ENCODE results near the gene LUZP1. TPM values are rescaled to one million over a fixed set of nuclear protein-coding genes. Genes with fewer than 3 reads are reported as not detected.
A peak's percentile ranks its signal among the peaks of the same experiment; 100 is the strongest.

The LUZP1 gene
- total RNA-seq, 1 donor from 2014 or later, result 82.2 TPM

DNA sequence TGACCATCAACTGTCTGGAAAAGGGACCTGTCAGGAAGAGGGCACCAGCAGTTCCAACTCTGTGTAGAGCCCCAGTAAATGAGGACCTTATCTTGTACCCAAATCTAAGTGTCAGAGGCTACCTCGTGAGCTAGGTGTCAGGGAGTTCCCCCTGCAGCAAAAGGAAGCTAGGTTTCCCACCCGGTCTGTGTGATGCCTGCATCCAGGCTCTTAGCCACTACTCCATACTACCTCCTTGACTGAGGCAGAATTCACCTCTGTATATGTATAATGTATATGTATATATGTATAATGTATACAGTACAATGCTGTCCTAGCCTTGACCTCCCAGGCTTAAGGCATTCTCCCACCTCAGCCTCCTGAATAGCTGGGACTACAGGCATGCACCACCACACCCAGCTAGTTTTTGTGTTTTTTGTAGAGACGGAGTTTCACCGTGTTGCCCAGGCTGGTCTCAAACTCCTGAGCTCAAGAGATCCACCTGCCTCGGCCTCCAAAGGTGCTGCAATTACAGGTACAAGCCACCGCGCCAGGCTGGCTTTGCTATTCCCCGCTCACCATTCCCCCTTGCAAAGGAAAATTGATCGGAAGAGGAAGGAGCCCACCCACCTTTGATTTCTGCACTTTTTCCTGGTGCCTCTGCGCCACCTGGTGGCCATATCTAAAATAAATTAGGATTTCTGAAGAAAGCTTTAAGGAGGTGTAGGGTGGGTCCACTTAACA is 15.7 kb upstream of the LUZP1 start:
- no peak for TF ChIP-seq EZH2 (IDR thresholded peaks at IDR 0.05; ENCODE audit: insufficient read depth, low read length)
- TF ChIP-seq, protein P1, sequence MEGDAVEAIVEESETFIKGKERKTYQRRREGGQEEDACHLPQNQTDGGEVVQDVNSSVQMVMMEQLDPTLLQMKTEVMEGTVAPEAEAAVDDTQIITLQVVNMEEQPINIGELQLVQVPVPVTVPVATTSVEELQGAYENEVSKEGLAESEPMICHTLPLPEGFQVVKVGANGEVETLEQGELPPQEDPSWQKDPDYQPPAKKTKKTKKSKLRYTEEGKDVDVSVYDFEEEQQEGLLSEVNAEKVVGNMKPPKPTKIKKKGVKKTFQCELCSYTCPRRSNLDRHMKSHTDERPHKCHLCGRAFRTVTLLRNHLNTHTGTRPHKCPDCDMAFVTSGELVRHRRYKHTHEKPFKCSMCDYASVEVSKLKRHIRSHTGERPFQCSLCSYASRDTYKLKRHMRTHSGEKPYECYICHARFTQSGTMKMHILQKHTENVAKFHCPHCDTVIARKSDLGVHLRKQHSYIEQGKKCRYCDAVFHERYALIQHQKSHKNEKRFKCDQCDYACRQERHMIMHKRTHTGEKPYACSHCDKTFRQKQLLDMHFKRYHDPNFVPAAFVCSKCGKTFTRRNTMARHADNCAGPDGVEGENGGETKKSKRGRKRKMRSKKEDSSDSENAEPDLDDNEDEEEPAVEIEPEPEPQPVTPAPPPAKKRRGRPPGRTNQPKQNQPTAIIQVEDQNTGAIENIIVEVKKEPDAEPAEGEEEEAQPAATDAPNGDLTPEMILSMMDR (IDR thresholded peaks at IDR 0.05; ENCODE audit: insufficient read depth, low read depth, low read length), result peak; percentile 63
- no peaks in the 10 kb centered on the region for H3K36me3 Mint-ChIP-seq (ENCODE audit: low read depth, unreplicated experiment)
- no peaks in the 10 kb centered on the region for H3K9me3 ChIP-seq (ENCODE audit: insufficient read depth, low read depth, low read length)
- peaks cover 15% of the 10 kb centered on the region for H3K4me1 ChIP-seq (ENCODE audit: insufficient read depth, low read length)
- peak overlapping the region; percentile 72 for H3K27ac Mint-ChIP-seq (ENCODE audit: unreplicated experiment)
- peaks cover 10% of the 10 kb centered on the region for H3K4me1 Mint-ChIP-seq (ENCODE audit: low read depth, unreplicated experiment)
- peak overlapping the region; percentile 74 for H3K4me3 Mint-ChIP-seq (ENCODE audit: unreplicated experiment)
- H3K79me2 ChIP-seq (ENCODE audit: insufficient read depth, low read length), result no peaks in the 10 kb centered on the region
- peaks cover 2% of the 10 kb centered on the region for H3K9me3 Mint-ChIP-seq (ENCODE audit: unreplicated experiment)
- no peak for FAIRE-seq
- peak overlapping the region; percentile 23 for H3K9ac ChIP-seq (ENCODE audit: low read length)
- H3K36me3 ChIP-seq (ENCODE audit: insufficient read depth, low read length), result no peaks in the 10 kb centered on the region
- peaks cover 9% of the 10 kb centered on the region for H3K27me3 Mint-ChIP-seq (ENCODE audit: low read depth, unreplicated experiment)
- H3K27me3 ChIP-seq (ENCODE audit: insufficient read depth, low read length), result no peaks in the 10 kb centered on the region
- peak overlapping the region; percentile 76 for H3K4me2 ChIP-seq (ENCODE audit: low read length)
- no peak overlapping the region for H3K27ac ChIP-seq (ENCODE audit: low read depth, low read length)
- H3K4me3 ChIP-seq (ENCODE audit: insufficient read depth, low read depth, low read length), result peak overlapping the region; percentile 35
- DNase-seq (ENCODE audit: low read depth), result no peak
- peak overlapping the region; percentile 46 for H2AFZ ChIP-seq (ENCODE audit: low read depth, low read length)
- no peaks in the 10 kb centered on the region for H4K20me1 ChIP-seq (ENCODE audit: insufficient read depth, low read length)

DNA sequence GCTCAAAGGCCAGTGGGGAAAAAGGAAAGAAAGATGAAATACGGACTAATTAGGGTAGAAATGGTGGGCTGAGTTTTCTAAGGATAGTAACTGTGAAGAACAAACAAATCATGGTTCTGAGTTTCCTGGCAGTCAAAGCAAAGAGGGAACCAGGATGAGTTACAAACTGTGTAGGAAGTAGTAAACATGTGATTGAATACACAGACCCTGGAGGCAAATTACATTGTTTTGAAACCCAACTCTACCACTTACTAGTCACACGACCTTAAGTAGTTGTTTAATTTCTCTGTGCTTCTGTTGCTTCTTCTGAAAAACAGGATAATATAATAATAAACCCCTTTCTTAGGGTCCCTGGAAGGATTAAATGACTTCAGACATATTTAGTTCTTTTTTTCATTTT is 11.2 kb upstream of the LUZP1 start:
- peaks cover 13% of the 10 kb centered on the region for H3K27me3 Mint-ChIP-seq (ENCODE audit: low read depth, unreplicated experiment)
- TF ChIP-seq, protein P1 (IDR thresholded peaks at IDR 0.05; ENCODE audit: insufficient read depth, low read depth, low read length), result no peak
- TF ChIP-seq EZH2 (IDR thresholded peaks at IDR 0.05; ENCODE audit: insufficient read depth, low read length), result no peak
- H3K4me3 ChIP-seq (ENCODE audit: insufficient read depth, low read depth, low read length), result no peak overlapping the region

DNA sequence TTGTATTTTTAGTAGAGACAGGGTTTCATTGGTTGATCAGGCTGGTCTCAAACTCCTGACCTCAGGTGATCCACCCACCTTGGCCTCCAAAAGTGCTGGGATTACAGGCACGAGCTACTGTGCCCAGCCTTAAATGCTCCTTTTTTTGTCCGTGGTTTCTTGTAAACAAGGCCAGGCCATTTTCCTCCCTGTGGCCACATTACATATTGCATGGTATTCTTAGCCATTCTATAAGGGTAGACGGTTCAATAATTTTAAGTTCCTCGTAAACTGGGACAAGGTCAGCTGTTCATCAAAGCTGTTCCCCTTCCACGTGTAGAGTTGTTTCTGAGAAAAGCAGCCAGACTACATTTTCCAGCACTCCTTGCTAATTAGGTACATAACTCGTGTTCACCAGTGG is 10.3 kb upstream of the LUZP1 start:
- no peak overlapping the region for H3K27ac ChIP-seq (ENCODE audit: low read depth, low read length)
- H3K27me3 ChIP-seq (ENCODE audit: insufficient read depth, low read length), result no peaks in the 10 kb centered on the region
- peaks cover 4% of the 10 kb centered on the region for H3K4me1 Mint-ChIP-seq (ENCODE audit: low read depth, unreplicated experiment)
- no peak overlapping the region for H3K4me2 ChIP-seq (ENCODE audit: low read length)
- H3K27me3 Mint-ChIP-seq (ENCODE audit: low read depth, unreplicated experiment), result peaks cover 13% of the 10 kb centered on the region
- H3K4me3 ChIP-seq (ENCODE audit: insufficient read depth, low read depth, low read length), result no peak overlapping the region
- H3K4me3 Mint-ChIP-seq (ENCODE audit: unreplicated experiment), result no peak overlapping the region
- no peaks in the 10 kb centered on the region for H3K36me3 ChIP-seq (ENCODE audit: insufficient read depth, low read length)
- no peak for TF ChIP-seq EZH2 (IDR thresholded peaks at IDR 0.05; ENCODE audit: insufficient read depth, low read length)
- TF ChIP-seq, protein P1 (IDR thresholded peaks at IDR 0.05; ENCODE audit: insufficient read depth, low read depth, low read length), result peak; percentile 35
- no peaks in the 10 kb centered on the region for H3K36me3 Mint-ChIP-seq (ENCODE audit: low read depth, unreplicated experiment)
- H3K79me2 ChIP-seq (ENCODE audit: insufficient read depth, low read length), result peaks cover 3% of the 10 kb centered on the region
- H2AFZ ChIP-seq (ENCODE audit: low read depth, low read length), result no peak overlapping the region
- no peaks in the 10 kb centered on the region for H4K20me1 ChIP-seq (ENCODE audit: insufficient read depth, low read length)
- no peak overlapping the region for H3K9ac ChIP-seq (ENCODE audit: low read length)
- DNase-seq (ENCODE audit: low read depth) (no peak), FAIRE-seq (no peak)
- no peaks in the 10 kb centered on the region for H3K9me3 ChIP-seq (ENCODE audit: insufficient read depth, low read depth, low read length)
- H3K27ac Mint-ChIP-seq (ENCODE audit: unreplicated experiment), result peak overlapping the region; percentile 5
- H3K9me3 Mint-ChIP-seq (ENCODE audit: unreplicated experiment), result peaks cover 2% of the 10 kb centered on the region
- H3K4me1 ChIP-seq (ENCODE audit: insufficient read depth, low read length), result peaks cover 16% of the 10 kb centered on the region

More for the DNA sequence above, 11.2 kb upstream of the LUZP1 start:
- Histone ChIP-seq H4K20me1 (ENCODE audit: insufficient read depth, low read length) (no peaks in the 10 kb centered on the region), H3K36me3 (ENCODE audit: insufficient read depth, low read length) (no peaks in the 10 kb centered on the region), H3K27ac (ENCODE audit: low read depth, low read length) (no peak overlapping the region), H3K9ac (ENCODE audit: low read length) (no peak overlapping the region), H3K79me2 (ENCODE audit: insufficient read depth, low read length) (peaks cover 3% of the 10 kb centered on the region), H3K27me3 (ENCODE audit: insufficient read depth, low read length) (no peaks in the 10 kb centered on the region), H3K4me1 (ENCODE audit: insufficient read depth, low read length) (peaks cover 16% of the 10 kb centered on the region), H3K4me2 (ENCODE audit: low read length) (no peak overlapping the region), H3K9me3 (ENCODE audit: insufficient read depth, low read depth, low read length) (no peaks in the 10 kb centered on the region), H2AFZ (ENCODE audit: low read depth, low read length) (no peak overlapping the region)
- Mint-ChIP-seq H3K27ac (ENCODE audit: unreplicated experiment) (no peak overlapping the region), H3K4me1 (ENCODE audit: low read depth, unreplicated experiment) (peaks cover 4% of the 10 kb centered on the region), H3K9me3 (ENCODE audit: unreplicated experiment) (peaks cover 2% of the 10 kb centered on the region), H3K36me3 (ENCODE audit: low read depth, unreplicated experiment) (no peaks in the 10 kb centered on the region), H3K4me3 (ENCODE audit: unreplicated experiment) (no peak overlapping the region)
- FAIRE-seq, result no peak
- no peak for DNase-seq (ENCODE audit: low read depth)
